ENCODE results near the gene KLK8. TPM values are rescaled to one million over a fixed set of nuclear protein-coding genes. Genes with fewer than 3 reads are reported as not detected.
A peak's percentile ranks its signal among the peaks of the same experiment; 100 is the strongest.

Gene KLK8
- total RNA-seq, 2 donors from 2014 or later, result 2.9 TPM; not detected in 1

- Histone ChIP-seq H3K27ac (no peak overlapping the region), H3K27me3 (no peaks in the 10 kb centered on the region), H3K9me3 (no peaks in the 10 kb centered on the region), H3K4me3 (no peak overlapping the region), H3K4me1 (peaks cover 0 to 10% of the 10 kb centered on the region in 2 donors), H3K36me3 (no peaks in the 10 kb centered on the region)
- no peak for TF ChIP-seq CTCF (IDR thresholded peaks at IDR 0.05)
- DNase-seq (ENCODE audit: low spot score), result no peak
Observed at GRCh38 chr19:51023946-51024345, 22.5 kb upstream of the KLK8 start.

GRCh38 chr19:51022526-51022925 is 21.1 kb upstream of the KLK8 start:
- H3K36me3 ChIP-seq, result no peaks in the 10 kb centered on the region
- TF ChIP-seq CTCF (IDR thresholded peaks at IDR 0.05), result no peak
- no peak overlapping the region for H3K27ac ChIP-seq
- peaks cover 0 to 2% of the 10 kb centered on the region in 2 donors for H3K27me3 ChIP-seq
- H3K9me3 ChIP-seq, result no peaks in the 10 kb centered on the region
- H3K4me1 ChIP-seq, result peaks cover 0 to 17% of the 10 kb centered on the region in 2 donors
- no peak overlapping the region for H3K4me3 ChIP-seq
- DNase-seq (ENCODE audit: low spot score), result no peak

- H3K27ac ChIP-seq, result no peak overlapping the region
- no peaks in the 10 kb centered on the region for H3K36me3 ChIP-seq
- peaks cover 4 to 11% of the 10 kb centered on the region in 2 donors for H3K27me3 ChIP-seq
- H3K4me3 ChIP-seq, result no peak overlapping the region
- no peak for DNase-seq (ENCODE audit: low spot score)
- peaks cover 0 to 25% of the 10 kb centered on the region in 2 donors for H3K4me1 ChIP-seq
- TF ChIP-seq CTCF (IDR thresholded peaks at IDR 0.05), result peak; percentile 40 to 75
- no peaks in the 10 kb centered on the region for H3K9me3 ChIP-seq
Observed at GRCh38 chr19:51020988-51021651, 19.7 kb upstream of the KLK8 start.

- Histone ChIP-seq H3K9me3 (no peaks in the 10 kb centered on the region), H3K36me3 (no peaks in the 10 kb centered on the region), H3K27ac (no peak within 1 kb of the TSS), H3K4me1 (peaks cover 0 to 25% of the 10 kb centered on the region in 2 donors), H3K4me3 (peak within 1 kb of the TSS; percentile 7 to 47), H3K27me3 (peaks cover 9 to 11% of the 10 kb centered on the region in 2 donors)
- DNase-seq (ENCODE audit: low spot score), result no peak
- TF ChIP-seq CTCF (IDR thresholded peaks at IDR 0.05), result no peak
Observed at GRCh38 chr19:51019544-51019925, 18.1 kb upstream of the KLK8 start, which contains the start of gene KLK10. Gene KLK10 (minus strand): TSS chr19:51019709. CDS start chr19:51019130, 579 bp downstream.

GRCh38 chr19:51018745-51019543 is 17.5 kb upstream of the KLK8 start:
- no peak for DNase-seq (ENCODE audit: low spot score)
- no peaks in the 10 kb centered on the region for H3K9me3 ChIP-seq
- H3K4me3 ChIP-seq, result peak overlapping the region; percentile 7 to 47
- no peak for TF ChIP-seq CTCF (IDR thresholded peaks at IDR 0.05)
- H3K4me1 ChIP-seq, result peaks cover 0 to 25% of the 10 kb centered on the region in 2 donors
- H3K36me3 ChIP-seq, result no peaks in the 10 kb centered on the region
- peaks cover 9 to 11% of the 10 kb centered on the region in 2 donors for H3K27me3 ChIP-seq
- H3K27ac ChIP-seq, result no peak overlapping the region
